Common myeloid progenitor, CD34-positive (primary cell): ENCODE results near the gene CYP24A1.
A peak's percentile ranks its signal among the peaks of the same experiment; 100 is the strongest.
"Not testable (repeated sequence)": the region's sequence is repeated elsewhere in the genome, so short reads cannot be mapped to it uniquely, and the experiment has no call there.

Experiments used
- CTCF ChIA-PET: fragments of 350-600 bp; sonication (Branson Sonifier 250); formaldehyde crosslinking; loops from one replicate; lab custom pipeline; 2021; ENCODE audit warnings: antibody characterized with exemption; lab: Charles Lee
- POLR2A ChIA-PET: fragments of 350-600 bp; sonication (Branson Sonifier 250); formaldehyde crosslinking; loops from one replicate; lab custom pipeline; 2021; ENCODE audit warnings: antibody characterized with exemption; lab: Charles Lee
- DNase-seq, 3 donors: peaks; one replicate each; pipeline versions ENCODE4 v3.0.0 to v3.0.0-alpha.2; 2013
- H3K27ac ChIP-seq, 2 experiments: 1 replicate in 1 of 2; 2 replicates in 1 of 2; pipeline ENCODE4 v1.7.0; 2013; ENCODE audit warnings: inconsistent platforms in 2 of 2, low read length in 2 of 2, mild to moderate bottlenecking in 2 of 2, low read depth in 1 of 2, moderate library complexity in 1 of 2; ENCODE audit not compliant: severe bottlenecking in 2 of 2, insufficient read depth in 1 of 2, poor library complexity in 1 of 2
- H3K27me3 ChIP-seq, 5 experiments: replicated peaks in 2 of 5; 1 replicate in 3 of 5; 2 replicates in 2 of 5; pipeline versions ENCODE4 v1.6.1 to v1.7.0; 2013; ENCODE audit warnings: low read length in 4 of 5, mild to moderate bottlenecking in 2 of 5, moderate library complexity in 2 of 5, inconsistent platforms in 1 of 5; ENCODE audit not compliant: insufficient read depth in 5 of 5, control insufficient read depth in 4 of 5
- H3K36me3 ChIP-seq, 4 experiments: 1 replicate in 2 of 4; 2 replicates in 2 of 4; pipeline versions ENCODE4 v1.6.1 to v1.7.0; 2013; ENCODE audit warnings: low read length in 3 of 4, control low read depth in 1 of 4, mild to moderate bottlenecking in 1 of 4; ENCODE audit not compliant: control insufficient read depth in 4 of 4, insufficient read depth in 4 of 4
- H3K4me1 ChIP-seq, 4 experiments: 1 replicate in 3 of 4; 2 replicates in 1 of 4; pipeline versions ENCODE4 v1.6.1 to v1.7.1; 2013; ENCODE audit warnings: low read length in 3 of 4, mild to moderate bottlenecking in 3 of 4, control low read depth in 1 of 4, inconsistent platforms in 1 of 4, moderate library complexity in 1 of 4; ENCODE audit not compliant: control insufficient read depth in 4 of 4, insufficient read depth in 4 of 4; ENCODE audit errors: control extremely low read depth in 1 of 4
- H3K4me3 ChIP-seq, 7 experiments: 1 replicate in 4 of 7; 2 replicates in 3 of 7; pipeline versions ENCODE4 v1.5.1 to v1.7.0; 2013; ENCODE audit warnings: mild to moderate bottlenecking in 7 of 7, low read length in 6 of 7, moderate library complexity in 6 of 7, inconsistent platforms in 2 of 7, low read depth in 2 of 7, control low read depth in 1 of 7; ENCODE audit not compliant: insufficient read depth in 4 of 7, control insufficient read depth in 1 of 7; ENCODE audit errors: extremely low read depth in 1 of 7
- H3K9me3 ChIP-seq, 5 experiments: 1 replicate in 4 of 5; 2 replicates in 1 of 5; pipeline versions ENCODE4 v1.6.1 to v1.7.1; 2013; ENCODE audit warnings: low read length in 4 of 5, mild to moderate bottlenecking in 2 of 5, inconsistent platforms in 1 of 5, low read depth in 1 of 5, moderate library complexity in 1 of 5; ENCODE audit not compliant: control insufficient read depth in 4 of 5, insufficient read depth in 2 of 5; ENCODE audit errors: control extremely low read depth in 1 of 5
- WGBS: methylation state at CpG from one replicate; pipeline ENCODE4 v1.1.5; 2013; ENCODE audit not compliant: insufficient coverage; 5-methylcytosine and 5-hydroxymethylcytosine counted together

Gene CYP24A1

DNA sequence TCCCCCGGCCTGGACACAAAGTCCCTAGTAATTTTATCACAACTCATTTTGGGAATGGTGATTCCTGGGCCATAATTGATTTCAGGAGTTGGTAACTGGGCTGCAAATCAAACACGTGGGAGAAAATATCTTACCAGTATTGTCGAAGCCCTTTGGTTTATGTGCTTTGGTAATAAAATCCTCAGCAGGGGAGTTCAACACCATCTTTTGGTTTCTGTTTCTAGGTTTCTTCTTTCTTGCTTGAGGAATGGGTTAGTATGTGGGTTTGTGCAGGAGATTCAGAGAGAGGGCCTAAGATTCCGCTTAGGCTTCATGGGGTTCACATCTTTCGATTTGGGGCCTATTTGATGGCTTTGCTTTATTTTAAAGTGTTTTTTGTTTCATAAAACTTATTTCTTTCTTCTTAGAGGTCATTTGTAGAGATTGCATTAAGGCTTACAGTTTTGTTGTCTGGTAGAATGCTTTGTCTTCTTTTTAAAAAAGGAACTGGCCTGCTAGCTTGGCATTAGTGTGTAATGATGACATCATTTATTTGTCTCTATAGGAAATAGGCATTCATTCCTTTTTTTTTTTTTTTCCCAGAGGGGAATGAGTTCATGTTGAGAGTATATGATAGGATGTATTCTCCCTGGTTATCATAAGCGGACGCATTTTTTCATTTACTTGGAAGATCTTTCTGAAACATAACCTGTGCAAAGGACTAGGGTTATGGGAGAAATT lies 45.8 kb downstream of the CYP24A1 start:
- 100% methylated on average over 4 of the region's 7 CpGs for WGBS
- H3K27ac ChIP-seq: no peak overlapping the region
- peaks cover 0 to 2% (median 0%) of the 10 kb centered on the region in 5 experiments for H3K9me3 ChIP-seq
- CTCF ChIA-PET: interaction anchor here (0.6 kb wide), 1 partner anchor 46 kb away, joined by 3 read pairs; no protein-coding TSS in a partner anchor
- H3K4me3 ChIP-seq: no peak overlapping the region
- POLR2A ChIA-PET: no interaction called here
- peaks cover 0 to 3% (median 0%) of the 10 kb centered on the region in 5 experiments for H3K27me3 ChIP-seq
- no peaks in the 10 kb centered on the region for H3K36me3 ChIP-seq
- DNase-seq: no peak
- no peaks in the 10 kb centered on the region for H3K4me1 ChIP-seq

DNA sequence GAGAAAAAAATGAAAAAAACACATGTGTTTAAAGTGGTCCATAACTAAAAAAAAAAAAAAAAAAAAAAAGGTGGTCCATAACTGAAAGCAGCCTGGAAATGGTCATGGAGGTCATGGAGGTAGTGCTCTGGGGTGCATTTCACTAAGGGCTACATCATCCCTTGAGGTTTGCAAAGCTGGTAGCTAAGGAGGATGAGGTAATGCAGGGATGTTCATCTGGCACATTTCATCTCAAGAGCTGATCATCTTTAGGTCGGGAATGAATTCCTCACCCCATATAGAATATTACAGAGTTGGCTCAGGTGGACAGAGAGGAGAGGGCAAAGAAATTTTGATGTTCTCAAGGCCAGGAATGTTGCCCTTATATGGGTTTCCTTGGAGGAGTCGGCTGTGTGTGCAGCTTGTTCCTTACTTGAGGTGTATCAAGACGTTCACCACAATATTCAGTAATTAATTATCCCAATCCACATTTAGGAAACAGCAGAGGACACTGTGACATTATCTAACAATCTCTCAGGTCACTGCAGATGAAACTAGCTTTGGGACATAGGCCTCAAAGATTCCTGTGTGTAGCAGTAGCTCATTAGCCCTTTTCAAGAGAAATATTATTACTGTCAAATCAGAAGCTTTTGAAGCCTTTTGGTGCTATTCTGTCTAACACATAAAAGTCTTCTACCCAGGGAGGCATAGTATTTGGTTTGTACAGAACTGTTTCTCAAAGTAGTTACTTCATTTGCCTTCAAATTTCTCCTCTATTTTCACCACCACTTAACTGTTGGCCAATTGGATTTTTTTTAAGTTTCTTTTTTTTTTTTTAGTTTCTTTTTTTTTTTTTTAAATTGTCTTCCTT lies 46.8 kb downstream of the CYP24A1 start:
- DNase-seq: no peak
- Histone ChIP-seq H3K36me3 (no peaks in the 10 kb centered on the region), H3K27ac (no peak overlapping the region), H3K4me1 (no peaks in the 10 kb centered on the region), H3K4me3 (no peak overlapping the region), H3K9me3 (peaks cover 0 to 2% (median 0%) of the 10 kb centered on the region in 5 experiments), H3K27me3 (peaks cover 0 to 3% (median 0%) of the 10 kb centered on the region in 5 experiments)
- ChIA-PET POLR2A (no interaction called here), CTCF (interaction anchor here (1.1 kb wide), 1 partner anchor 24 kb away, joined by 3 read pairs; no protein-coding TSS in a partner anchor)
- 100% methylated on average over 2 of the region's 3 CpGs for WGBS

DNA sequence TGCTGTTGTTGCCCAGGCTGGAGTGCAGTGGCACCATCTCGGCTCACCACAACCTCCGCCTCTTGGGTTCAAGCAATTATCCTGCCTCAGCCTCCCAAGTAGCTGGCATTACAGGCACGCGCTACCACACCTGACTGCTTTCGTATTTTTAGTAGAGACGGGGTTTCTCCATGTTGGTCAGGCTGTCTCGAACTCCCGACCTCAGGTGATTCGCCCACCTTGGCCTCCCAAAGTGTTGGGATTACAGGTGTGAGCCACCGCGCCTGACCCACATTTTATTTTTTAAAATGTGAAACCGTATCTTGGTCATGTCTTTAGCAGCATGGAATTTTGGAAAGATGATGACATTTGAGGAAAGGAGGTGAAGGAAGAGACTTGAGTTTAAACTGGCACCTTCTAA lies 47.5 kb downstream of the CYP24A1 start:
- DNase-seq, H3K9me3 ChIP-seq, H3K36me3 ChIP-seq, POLR2A ChIA-PET, H3K4me3 ChIP-seq, H3K4me1 ChIP-seq, H3K27me3 ChIP-seq, H3K27ac ChIP-seq: not testable (repeated sequence)
- CTCF ChIA-PET: interaction anchor here (1.1 kb wide), 1 partner anchor 23 kb away, joined by 3 read pairs; no protein-coding TSS in a partner anchor
- 97% methylated on average over 10 of the region's 12 CpGs for WGBS

DNA sequence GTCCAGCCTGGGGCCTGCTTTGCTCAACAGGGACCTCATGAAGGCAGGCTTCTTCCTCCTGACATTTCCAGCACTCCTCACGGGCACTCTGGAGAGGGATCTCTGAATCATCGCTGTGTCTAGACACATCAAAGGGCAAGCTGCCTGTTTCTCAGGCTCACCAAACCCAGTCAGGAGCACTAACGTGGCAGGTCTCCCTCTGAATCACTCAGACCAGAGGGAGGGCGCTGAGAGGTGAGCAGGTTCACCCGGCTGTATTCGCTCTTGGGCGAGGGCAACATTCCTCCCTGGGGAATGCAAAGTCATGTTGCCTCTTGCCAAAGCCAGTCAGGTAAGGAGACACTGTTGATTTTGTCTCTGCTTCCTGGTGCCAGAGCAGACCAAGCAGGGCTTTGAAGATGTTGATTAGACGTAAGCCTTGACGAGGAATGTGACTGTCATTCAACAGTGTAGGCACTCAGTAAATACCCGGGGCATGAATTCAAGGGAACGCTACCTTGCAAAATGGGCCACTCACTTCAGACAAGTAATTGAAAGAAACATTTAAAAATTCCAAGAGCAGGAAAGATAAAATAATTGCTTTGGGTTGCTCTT lies 50.1 kb downstream of the CYP24A1 start:
- no peaks in the 10 kb centered on the region for H3K4me1 ChIP-seq
- no peak overlapping the region for H3K27ac ChIP-seq
- no peaks in the 10 kb centered on the region for H3K36me3 ChIP-seq
- H3K9me3 ChIP-seq: no peaks in the 10 kb centered on the region
- 99% methylated on average over 11 of the region's 11 CpGs for WGBS
- no peak overlapping the region for H3K4me3 ChIP-seq
- POLR2A ChIA-PET: no interaction called here
- CTCF ChIA-PET: no interaction called here
- no peak for DNase-seq
- no peaks in the 10 kb centered on the region for H3K27me3 ChIP-seq

DNA sequence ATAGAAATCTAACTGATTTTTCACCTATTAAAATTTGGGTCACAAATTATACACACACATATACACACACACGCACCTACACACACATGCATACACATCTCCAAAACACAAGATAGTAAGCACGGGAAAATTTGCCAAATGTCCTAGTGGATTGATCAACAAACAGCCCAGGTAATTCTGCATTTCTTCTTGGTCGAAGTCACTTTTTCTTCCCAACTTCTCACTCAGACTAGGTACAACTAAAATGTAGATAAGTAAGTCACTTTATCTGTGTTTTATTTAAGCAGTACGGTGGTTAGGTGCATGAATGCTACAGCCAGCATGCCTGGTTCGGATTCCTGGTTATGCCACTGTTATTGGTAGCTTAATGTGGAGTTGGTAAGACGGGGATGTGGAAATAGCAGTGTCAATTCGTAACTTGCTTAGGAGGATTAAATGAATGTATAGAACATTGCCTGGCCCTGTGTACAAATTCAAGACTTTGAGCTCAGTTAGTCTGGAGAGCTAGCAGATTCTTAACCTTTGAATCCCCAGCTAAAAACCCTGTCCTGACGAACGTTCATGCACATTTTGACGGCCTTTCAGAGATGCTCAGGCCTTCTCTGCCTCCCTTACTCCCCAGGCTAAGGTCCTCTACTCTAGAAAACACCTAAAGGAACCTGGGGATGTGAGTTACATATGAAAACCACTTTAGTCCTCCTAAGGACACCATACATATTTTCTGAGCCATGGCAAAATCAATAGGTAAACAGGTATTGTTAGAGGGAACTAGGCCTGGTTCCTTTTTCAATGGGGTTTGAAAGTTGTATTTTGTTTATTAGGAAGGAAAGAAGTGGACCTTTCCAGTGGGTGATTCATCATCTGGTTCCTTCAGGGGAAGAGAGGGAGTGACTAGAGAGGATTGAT lies 50.9 kb downstream of the CYP24A1 start:
- Histone ChIP-seq H3K4me1 (no peaks in the 10 kb centered on the region), H3K36me3 (no peaks in the 10 kb centered on the region), H3K27ac (no peak overlapping the region), H3K27me3 (no peaks in the 10 kb centered on the region), H3K4me3 (no peak overlapping the region), H3K9me3 (no peaks in the 10 kb centered on the region)
- DNase-seq: no peak
- POLR2A ChIA-PET: no interaction called here
- CTCF ChIA-PET: no interaction called here
- 99% methylated on average over 7 of the region's 10 CpGs for WGBS

DNA sequence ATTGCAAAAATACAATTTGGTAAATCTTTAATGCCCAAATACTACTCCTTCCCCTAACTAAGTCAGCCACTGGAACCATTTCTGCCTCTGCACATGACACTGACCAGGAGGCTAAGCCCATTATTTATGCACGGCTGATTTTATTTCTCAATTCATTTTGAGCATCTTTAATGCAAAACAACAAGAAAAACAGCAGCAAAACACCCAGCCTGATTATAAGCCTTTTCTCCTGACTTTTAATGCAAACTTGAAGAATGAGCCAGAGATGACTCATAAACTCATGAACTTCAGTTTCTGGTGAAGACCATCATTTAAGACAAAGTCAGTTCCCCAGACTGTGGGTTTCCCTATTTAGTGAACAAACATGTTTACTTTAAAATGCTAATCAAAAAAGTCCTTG lies 51.6 kb downstream of the CYP24A1 start:
- no peaks in the 10 kb centered on the region for H3K4me1 ChIP-seq
- no peaks in the 10 kb centered on the region for H3K27me3 ChIP-seq
- H3K9me3 ChIP-seq: no peaks in the 10 kb centered on the region
- H3K4me3 ChIP-seq: no peak overlapping the region
- H3K36me3 ChIP-seq: no peaks in the 10 kb centered on the region
- peak in 1 of 3 donors; percentile 11 for DNase-seq
- H3K27ac ChIP-seq: no peak overlapping the region
- ChIA-PET POLR2A (no interaction called here), CTCF (no interaction called here)
- 100% methylated on average over 1 of the region's 1 CpG for WGBS
